ENCODE data around the gene CNOT3.

DNA sequence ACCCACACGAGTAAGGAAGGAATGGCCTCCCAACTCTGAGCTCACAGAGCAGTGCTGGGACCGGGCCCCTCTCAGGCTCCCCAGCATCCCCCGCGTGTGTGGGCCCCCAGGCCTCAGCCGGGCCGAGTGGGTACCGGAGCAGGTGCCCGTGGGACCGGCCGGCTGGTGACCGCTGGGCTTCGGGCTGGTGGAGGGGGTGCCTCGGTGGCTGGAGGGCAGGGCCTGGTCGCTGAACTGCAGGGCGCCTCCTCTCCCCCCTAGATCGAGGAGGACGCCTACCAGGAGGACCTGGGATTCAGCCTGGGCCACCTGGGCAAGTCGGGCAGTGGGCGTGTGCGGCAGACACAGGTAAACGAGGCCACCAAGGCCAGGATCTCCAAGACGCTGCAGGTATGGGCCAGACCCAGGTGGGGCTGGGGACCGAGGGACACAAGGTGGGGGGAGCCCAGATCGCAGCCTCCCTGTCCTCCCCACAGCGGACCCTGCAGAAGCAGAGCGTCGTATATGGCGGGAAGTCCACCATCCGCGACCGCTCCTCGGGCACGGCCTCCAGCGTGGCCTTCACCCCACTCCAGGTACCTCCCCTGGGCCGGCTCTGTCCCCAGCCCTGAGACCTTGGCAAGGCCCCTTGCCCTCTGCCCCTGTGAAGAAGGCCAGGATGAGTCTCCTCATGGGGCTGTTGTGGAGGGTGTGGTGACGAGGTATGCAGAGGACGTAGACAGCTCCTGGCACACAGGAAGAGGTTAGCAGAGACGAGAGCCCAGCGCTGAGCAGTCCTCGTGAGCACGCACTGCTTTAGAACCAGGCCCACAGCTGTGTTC, 8.6 kb upstream of the CNOT3 start:
- TF ChIP-seq, protein P1, sequence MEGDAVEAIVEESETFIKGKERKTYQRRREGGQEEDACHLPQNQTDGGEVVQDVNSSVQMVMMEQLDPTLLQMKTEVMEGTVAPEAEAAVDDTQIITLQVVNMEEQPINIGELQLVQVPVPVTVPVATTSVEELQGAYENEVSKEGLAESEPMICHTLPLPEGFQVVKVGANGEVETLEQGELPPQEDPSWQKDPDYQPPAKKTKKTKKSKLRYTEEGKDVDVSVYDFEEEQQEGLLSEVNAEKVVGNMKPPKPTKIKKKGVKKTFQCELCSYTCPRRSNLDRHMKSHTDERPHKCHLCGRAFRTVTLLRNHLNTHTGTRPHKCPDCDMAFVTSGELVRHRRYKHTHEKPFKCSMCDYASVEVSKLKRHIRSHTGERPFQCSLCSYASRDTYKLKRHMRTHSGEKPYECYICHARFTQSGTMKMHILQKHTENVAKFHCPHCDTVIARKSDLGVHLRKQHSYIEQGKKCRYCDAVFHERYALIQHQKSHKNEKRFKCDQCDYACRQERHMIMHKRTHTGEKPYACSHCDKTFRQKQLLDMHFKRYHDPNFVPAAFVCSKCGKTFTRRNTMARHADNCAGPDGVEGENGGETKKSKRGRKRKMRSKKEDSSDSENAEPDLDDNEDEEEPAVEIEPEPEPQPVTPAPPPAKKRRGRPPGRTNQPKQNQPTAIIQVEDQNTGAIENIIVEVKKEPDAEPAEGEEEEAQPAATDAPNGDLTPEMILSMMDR (IDR thresholded peaks at IDR 0.05) = no peak
- TF ChIP-seq POLR2A (IDR thresholded peaks at IDR 0.05) (no peak), EP300 (IDR thresholded peaks at IDR 0.05) (no peak)
